AG04450 (cell line): ENCODE measurements around the gene LELP1. TPM values are rescaled to one million over a fixed set of nuclear protein-coding genes. Genes with fewer than 3 reads are reported as not detected.

Experiments
- CTCF ChIA-PET: fragments of 300-600, 350-600 bp; formaldehyde crosslinking; extraction: SDS; loops from one replicate; lab custom pipeline; 2022; ENCODE audit warnings: antibody characterized with exemption, inconsistent platforms; lab: Charles Lee
- POLR2A ChIA-PET: fragments of 350-600 bp; formaldehyde crosslinking; extraction: SDS; loops from one replicate; lab custom pipeline; 2021; ENCODE audit warnings: antibody characterized with exemption, inconsistent platforms; lab: Yijun Ruan, JAX
- DNase-seq: peaks from one replicate; pipeline ENCODE4 v3.0.0-alpha.2; 2011; ENCODE audit warnings: low read depth, low spot score
- H3K27ac ChIP-seq: one replicate; pipeline ENCODE4 v1.5.1; 2012; ENCODE audit warnings: low read depth, low read length, control low read depth
- H3K27me3 ChIP-seq: one replicate; pipeline ENCODE4 v1.6.0; 2012; ENCODE audit warnings: low read length; ENCODE audit not compliant: control insufficient read depth, insufficient read depth
- H3K4me3 ChIP-seq: 2 replicates; pipeline ENCODE4 v1.5.1; 2011; ENCODE audit warnings: mild to moderate bottlenecking, low read depth, low read length, control low read depth
- H3K9me3 ChIP-seq: 2 replicates; pipeline ENCODE4 v1.5.1; 2012; ENCODE audit warnings: low read length; ENCODE audit not compliant: control insufficient read depth, insufficient read depth
- CTCF ChIP-seq: IDR thresholded peaks from 2 replicates; pipeline ENCODE4 v1.5.1; 2011; ENCODE audit warnings: low read depth, low read length, control low read depth, inconsistent platforms
- polyA minus RNA-seq: library from RNA; depleted of rRNA, polyadenylated mRNA; stranded (reverse); fragments of >200 nt; gene quantifications from 2 replicates; pipeline ENCODE4 v1.2.3, GENCODE V29; 2011; rRNA and poly(A)+ RNA removed
- polyA plus RNA-seq: library from polyadenylated mRNA; depleted of rRNA; stranded (reverse); fragments of >200 nt; gene quantifications from 2 replicates; pipeline ENCODE4 v1.2.3, GENCODE V29; 2011; rRNA removed

The LELP1 gene
- polyA plus RNA-seq (not detected in 2 replicates), polyA minus RNA-seq (not detected in 2 replicates)

GRCh38 chr1:153203130-153203529 is at the start of gene LELP1:
Gene LELP1, plus strand, starts transcription at chr1:153203430. Its CDS starts 1,278 bp downstream, at chr1:153204708.
- Histone ChIP-seq H3K4me3 (no peak within 1 kb of the TSS), H3K9me3 (no peaks in the 10 kb centered on the region), H3K27ac (no peak within 1 kb of the TSS), H3K27me3 (no peaks in the 10 kb centered on the region)
- no peak for DNase-seq
- ChIA-PET POLR2A (no interaction called here), CTCF (no interaction called here)
- TF ChIP-seq CTCF: no peak

- Histone ChIP-seq H3K27me3 (no peaks in the 10 kb centered on the region), H3K9me3 (no peaks in the 10 kb centered on the region), H3K27ac (no peak overlapping the region), H3K4me3 (no peak overlapping the region)
- TF ChIP-seq CTCF: no peak
- POLR2A ChIA-PET: no interaction called here
- CTCF ChIA-PET: no interaction called here
- no peak for DNase-seq
These were observed 47.7 kb upstream of the LELP1 start for GRCh38 chr1:153155541-153155940.

- POLR2A ChIA-PET: no interaction called here
- CTCF ChIA-PET: no interaction called here
- no peak overlapping the region for H3K4me3 ChIP-seq
- no peak for TF ChIP-seq CTCF
- H3K9me3 ChIP-seq: no peaks in the 10 kb centered on the region
- no peak for DNase-seq
- no peaks in the 10 kb centered on the region for H3K27me3 ChIP-seq
- no peak overlapping the region for H3K27ac ChIP-seq
These were observed 34.5 kb upstream of the LELP1 start for GRCh38 chr1:153168686-153169085.

- DNase-seq: no peak
- Histone ChIP-seq H3K9me3 (no peaks in the 10 kb centered on the region), H3K27ac (no peak overlapping the region), H3K4me3 (no peak overlapping the region), H3K27me3 (no peaks in the 10 kb centered on the region)
- no peak for TF ChIP-seq CTCF
- ChIA-PET CTCF (no interaction called here), POLR2A (no interaction called here)
These were observed 28.6 kb upstream of the LELP1 start for GRCh38 chr1:153174624-153175023.

GRCh38 chr1:153178922-153179321 is 24.3 kb upstream of the LELP1 start:
- no peak overlapping the region for H3K4me3 ChIP-seq

More at GRCh38 chr1:153178922-153179321, 24.3 kb upstream of the LELP1 start:
- POLR2A ChIA-PET: no interaction called here
- Histone ChIP-seq H3K9me3 (no peaks in the 10 kb centered on the region), H3K27ac (no peak overlapping the region), H3K27me3 (no peaks in the 10 kb centered on the region)
- CTCF ChIA-PET: no interaction called here
- no peak for TF ChIP-seq CTCF
- no peak for DNase-seq
